ENCODE results near the gene HMSD.

DNA sequence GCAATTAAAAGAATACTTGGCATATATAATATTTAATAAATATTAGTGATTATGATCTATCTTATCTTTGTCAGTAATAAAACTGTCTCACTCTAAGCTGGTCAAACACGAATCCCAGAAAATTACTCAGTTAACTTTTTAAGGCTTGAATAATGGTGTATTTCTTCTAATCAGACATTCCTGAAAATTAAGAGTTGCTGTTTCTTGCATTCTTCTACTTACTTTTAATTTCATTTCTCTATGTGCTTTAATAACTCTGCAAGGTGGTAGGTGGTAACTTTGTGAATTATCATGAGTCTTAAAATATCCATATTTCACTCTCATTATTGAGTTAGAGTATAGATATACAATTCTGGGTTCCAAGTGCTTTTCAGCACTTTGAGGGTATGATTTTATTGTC lies 44.4 kb upstream of the HMSD start:
- TF ChIP-seq ZNF274 (IDR thresholded peaks at IDR 0.05; ENCODE audit: low read depth, low read length) = no peak
- no peak for TF ChIP-seq SUZ12 (IDR thresholded peaks at IDR 0.05; ENCODE audit: extremely low read depth, insufficient read depth, insufficient read length)
